Effector memory CD4-positive, alpha-beta T cell (primary cell): ENCODE results near the gene KRTAP12-2.
"Not testable (repeated sequence)": the region's sequence is repeated elsewhere in the genome, so short reads cannot be mapped to it uniquely, and the experiment has no call there.

ENCODE experiments used
- DNase-seq, 3 donors: peaks; one replicate each; pipeline ENCODE4 v3.0.0-alpha.2; 2020
- H3K27ac ChIP-seq: 2 replicates; pipeline ENCODE4 v1.7.0; 2013; ENCODE audit warnings: mild to moderate bottlenecking, low read length, moderate library complexity; ENCODE audit not compliant: insufficient read depth, poor library complexity, severe bottlenecking
- H3K27me3 ChIP-seq: replicated peaks from 2 replicates; pipeline ENCODE4 v1.7.0; 2013; ENCODE audit warnings: mild to moderate bottlenecking, low read length; ENCODE audit not compliant: insufficient read depth, control insufficient read depth, poor library complexity, severe bottlenecking
- H3K36me3 ChIP-seq: 2 replicates; pipeline ENCODE4 v1.7.0; 2013; ENCODE audit warnings: mild to moderate bottlenecking, low read length, moderate library complexity; ENCODE audit not compliant: control insufficient read depth, insufficient read depth
- H3K4me1 ChIP-seq: 2 replicates; pipeline ENCODE4 v1.7.0; 2013; ENCODE audit warnings: low read length, mild to moderate bottlenecking; ENCODE audit not compliant: control insufficient read depth, insufficient read depth, poor library complexity, severe bottlenecking
- H3K4me3 ChIP-seq: 2 replicates; pipeline ENCODE4 v1.7.0; 2013; ENCODE audit warnings: low read length, low read depth, mild to moderate bottlenecking; ENCODE audit not compliant: insufficient read depth, poor library complexity, severe bottlenecking
- H3K9me3 ChIP-seq: 2 replicates; pipeline ENCODE4 v1.7.0; 2013; ENCODE audit warnings: mild to moderate bottlenecking, low read length, moderate library complexity; ENCODE audit not compliant: control insufficient read depth

Gene KRTAP12-2

GRCh38 chr21:44684077-44684476 is 17.4 kb upstream of the KRTAP12-2 start:
- no peak for DNase-seq
- Histone ChIP-seq H3K27ac (no peak overlapping the region), H3K27me3 (no peaks in the 10 kb centered on the region)

GRCh38 chr21:44682580-44683151 is 15.9 kb upstream of the KRTAP12-2 start:
- H3K4me3 ChIP-seq, result no peak overlapping the region
- DNase-seq, result no peak
- no peak overlapping the region for H3K27ac ChIP-seq
- H3K4me1 ChIP-seq, result no peaks in the 10 kb centered on the region
- no peaks in the 10 kb centered on the region for H3K27me3 ChIP-seq
- H3K9me3 ChIP-seq, result no peaks in the 10 kb centered on the region
- no peaks in the 10 kb centered on the region for H3K36me3 ChIP-seq

More at GRCh38 chr21:44684077-44684476, 17.4 kb upstream of the KRTAP12-2 start:
- no peak overlapping the region for H3K4me3 ChIP-seq
- H3K9me3 ChIP-seq, result no peaks in the 10 kb centered on the region
- no peaks in the 10 kb centered on the region for H3K36me3 ChIP-seq
- H3K4me1 ChIP-seq, result no peaks in the 10 kb centered on the region

GRCh38 chr21:44681861-44682579 is 15.3 kb upstream of the KRTAP12-2 start, which contains the start of gene KRTAP12-1:
Gene KRTAP12-1, minus strand, starts transcription at chr21:44682163. Its CDS starts 40 bp downstream, at chr21:44682123.
- no peaks in the 10 kb centered on the region for H3K27me3 ChIP-seq
- no peaks in the 10 kb centered on the region for H3K36me3 ChIP-seq
- H3K9me3 ChIP-seq, result no peaks in the 10 kb centered on the region
- no peak within 1 kb of the TSS for H3K4me3 ChIP-seq
- no peaks in the 10 kb centered on the region for H3K4me1 ChIP-seq
- no peak for DNase-seq
- no peak within 1 kb of the TSS for H3K27ac ChIP-seq

- DNase-seq, result no peak
- no peaks in the 10 kb centered on the region for H3K27me3 ChIP-seq
- H3K36me3 ChIP-seq, result no peaks in the 10 kb centered on the region
- H3K4me3 ChIP-seq, result no peak overlapping the region
- H3K9me3 ChIP-seq, result no peaks in the 10 kb centered on the region
- H3K4me1 ChIP-seq, result no peaks in the 10 kb centered on the region
- no peak overlapping the region for H3K27ac ChIP-seq
These were observed 14.4 kb upstream of the KRTAP12-2 start for GRCh38 chr21:44681152-44681551.

GRCh38 chr21:44677881-44678280 is 11.2 kb upstream of the KRTAP12-2 start:
- H3K4me3 ChIP-seq, result no peak overlapping the region
- H3K9me3 ChIP-seq, result no peaks in the 10 kb centered on the region
- H3K27ac ChIP-seq, result no peak overlapping the region
- H3K27me3 ChIP-seq, result no peaks in the 10 kb centered on the region
- DNase-seq, result no peak
- H3K36me3 ChIP-seq, result no peaks in the 10 kb centered on the region
- H3K4me1 ChIP-seq, result no peaks in the 10 kb centered on the region

- H3K9me3 ChIP-seq, result peaks cover 6% of the 10 kb centered on the region
- DNase-seq, result no peak
- H3K36me3 ChIP-seq, result no peaks in the 10 kb centered on the region
- no peaks in the 10 kb centered on the region for H3K4me1 ChIP-seq
- no peak overlapping the region for H3K4me3 ChIP-seq
- H3K27me3 ChIP-seq, result no peaks in the 10 kb centered on the region
- no peak overlapping the region for H3K27ac ChIP-seq
These were observed 5.2 kb upstream of the KRTAP12-2 start for GRCh38 chr21:44671911-44672310.

- no peak overlapping the region for H3K27ac ChIP-seq
- no peaks in the 10 kb centered on the region for H3K27me3 ChIP-seq
- H3K4me3 ChIP-seq, result no peak overlapping the region
- H3K4me1 ChIP-seq, result no peaks in the 10 kb centered on the region
- DNase-seq, result no peak
- no peaks in the 10 kb centered on the region for H3K36me3 ChIP-seq
- H3K9me3 ChIP-seq, result peaks cover 6% of the 10 kb centered on the region
These were observed 4.1 kb upstream of the KRTAP12-2 start for GRCh38 chr21:44670642-44671432.

- Histone ChIP-seq H3K36me3 (no peaks in the 10 kb centered on the region), H3K27me3 (no peaks in the 10 kb centered on the region), H3K4me1 (no peaks in the 10 kb centered on the region), H3K27ac (no peak overlapping the region), H3K4me3 (no peak overlapping the region), H3K9me3 (peaks cover 6% of the 10 kb centered on the region)
- no peak for DNase-seq
These were observed 885 bp upstream of the KRTAP12-2 start for GRCh38 chr21:44667612-44668011.

- DNase-seq, result no peak
- no peak overlapping the region for H3K27ac ChIP-seq
- H3K36me3 ChIP-seq, result no peaks in the 10 kb centered on the region
- peaks cover 1% of the 10 kb centered on the region for H3K4me1 ChIP-seq
- no peaks in the 10 kb centered on the region for H3K27me3 ChIP-seq
- H3K4me3 ChIP-seq, result no peak overlapping the region
- no peaks in the 10 kb centered on the region for H3K9me3 ChIP-seq
These were observed 2.0 kb downstream of the KRTAP12-2 start for GRCh38 chr21:44664691-44665090.

- not testable (repeated sequence) for H3K27ac ChIP-seq, H3K4me3 ChIP-seq, H3K27me3 ChIP-seq, H3K9me3 ChIP-seq, H3K36me3 ChIP-seq, DNase-seq
- peaks cover 29% of the 10 kb centered on the region for H3K4me1 ChIP-seq
These were observed 5.2 kb downstream of the KRTAP12-2 start for GRCh38 chr21:44661567-44661966.
